Measurements from ENCODE around the gene RNF10. TPM values are rescaled to one million over a fixed set of nuclear protein-coding genes. Genes with fewer than 3 reads are reported as not detected.

RNF10 gene
- total and polyA plus RNA-seq, 2 experiments from 2014 or later: 113 to 149 TPM

GRCh38 chr12:120618954-120619615 lies 84.9 kb downstream of the RNF10 start (continued):
- no peak for TF ChIP-seq REST (IDR thresholded peaks at IDR 0.05; ENCODE audit: unreplicated experiment)
- no peak for TF ChIP-seq NANOG (IDR thresholded peaks at IDR 0.05; ENCODE audit: borderline replicate concordance)
- no peak for TF ChIP-seq POLR2AphosphoS5 (IDR thresholded peaks at IDR 0.05; ENCODE audit: low read depth)
- TF ChIP-seq EZH2phosphoT487 (IDR thresholded peaks at IDR 0.05; ENCODE audit: unreplicated experiment): no peak
- no peak for TF ChIP-seq CREB1 (CRISPR knock-in tag; IDR thresholded peaks at IDR 0.05; ENCODE audit: low read depth)
- TF ChIP-seq ZNF331 (CRISPR knock-in tag; IDR thresholded peaks at IDR 0.05; ENCODE audit: low read depth): no peak
- TF ChIP-seq, protein P1, sequence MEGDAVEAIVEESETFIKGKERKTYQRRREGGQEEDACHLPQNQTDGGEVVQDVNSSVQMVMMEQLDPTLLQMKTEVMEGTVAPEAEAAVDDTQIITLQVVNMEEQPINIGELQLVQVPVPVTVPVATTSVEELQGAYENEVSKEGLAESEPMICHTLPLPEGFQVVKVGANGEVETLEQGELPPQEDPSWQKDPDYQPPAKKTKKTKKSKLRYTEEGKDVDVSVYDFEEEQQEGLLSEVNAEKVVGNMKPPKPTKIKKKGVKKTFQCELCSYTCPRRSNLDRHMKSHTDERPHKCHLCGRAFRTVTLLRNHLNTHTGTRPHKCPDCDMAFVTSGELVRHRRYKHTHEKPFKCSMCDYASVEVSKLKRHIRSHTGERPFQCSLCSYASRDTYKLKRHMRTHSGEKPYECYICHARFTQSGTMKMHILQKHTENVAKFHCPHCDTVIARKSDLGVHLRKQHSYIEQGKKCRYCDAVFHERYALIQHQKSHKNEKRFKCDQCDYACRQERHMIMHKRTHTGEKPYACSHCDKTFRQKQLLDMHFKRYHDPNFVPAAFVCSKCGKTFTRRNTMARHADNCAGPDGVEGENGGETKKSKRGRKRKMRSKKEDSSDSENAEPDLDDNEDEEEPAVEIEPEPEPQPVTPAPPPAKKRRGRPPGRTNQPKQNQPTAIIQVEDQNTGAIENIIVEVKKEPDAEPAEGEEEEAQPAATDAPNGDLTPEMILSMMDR (conservative IDR thresholded peaks at IDR 0.05; ENCODE audit: low read depth in 2 of 2): no peak
- no peak for TF ChIP-seq JUNB (IDR thresholded peaks at IDR 0.05; ENCODE audit: unreplicated experiment)

GRCh38 chr12:120620624-120621023 lies 86.5 kb downstream of the RNF10 start:
- Mint-ChIP-seq H3K9me3 (peaks cover 3% of the 10 kb centered on the region; the same call in 1 of the 3 replicates), H3K4me1 (peaks cover 13% of the 10 kb centered on the region), H3K36me3 (ENCODE audit: low read depth) (no peaks in the 10 kb centered on the region), H3K27ac (no peak overlapping the region), H3K4me3 (no peak overlapping the region), H3K27me3 (ENCODE audit: insufficient read depth, low read depth, poor library complexity) (peaks cover 2% of the 10 kb centered on the region)
- Histone ChIP-seq H3K4me1 (ENCODE audit: insufficient read depth) (peaks cover 4% of the 10 kb centered on the region; the same call in 1 of the 2 replicates), H3F3A (replicated peaks; ENCODE audit: low read depth) (no peaks in the 10 kb centered on the region), H3K9me2 (ENCODE audit: insufficient read depth) (no peaks in the 10 kb centered on the region), H3K27me3 (ENCODE audit: insufficient read depth) (no peaks in the 10 kb centered on the region), H3K36me3 (ENCODE audit: insufficient read depth) (no peaks in the 10 kb centered on the region), H3K4me3 (no peak overlapping the region), H3K4me2 (no peak overlapping the region), H3K79me2 (replicated peaks; ENCODE audit: insufficient read depth) (no peaks in the 10 kb centered on the region), H3K27ac (ENCODE audit: low read depth) (no peak overlapping the region), H2AFZ (no peak overlapping the region), H4K20me1 (replicated peaks; ENCODE audit: insufficient read depth) (no peaks in the 10 kb centered on the region)
- DNase-seq (ENCODE audit: low spot score): no peak
- ATAC-seq: no peak
- TF ChIP-seq ZNF331 (CRISPR knock-in tag; IDR thresholded peaks at IDR 0.05; ENCODE audit: low read depth) (no peak), NANOG (IDR thresholded peaks at IDR 0.05; ENCODE audit: borderline replicate concordance) (no peak), POLR2AphosphoS5 (IDR thresholded peaks at IDR 0.05; ENCODE audit: low read depth) (no peak), JUNB (IDR thresholded peaks at IDR 0.05; ENCODE audit: unreplicated experiment) (no peak), REST (IDR thresholded peaks at IDR 0.05; ENCODE audit: unreplicated experiment) (no peak), ZNF114 (CRISPR knock-in tag; IDR thresholded peaks at IDR 0.05) (no peak)
- TF ChIP-seq, protein P1 (conservative IDR thresholded peaks at IDR 0.05; ENCODE audit: low read depth in 2 of 2): no peak
- TF ChIP-seq, protein P2, sequence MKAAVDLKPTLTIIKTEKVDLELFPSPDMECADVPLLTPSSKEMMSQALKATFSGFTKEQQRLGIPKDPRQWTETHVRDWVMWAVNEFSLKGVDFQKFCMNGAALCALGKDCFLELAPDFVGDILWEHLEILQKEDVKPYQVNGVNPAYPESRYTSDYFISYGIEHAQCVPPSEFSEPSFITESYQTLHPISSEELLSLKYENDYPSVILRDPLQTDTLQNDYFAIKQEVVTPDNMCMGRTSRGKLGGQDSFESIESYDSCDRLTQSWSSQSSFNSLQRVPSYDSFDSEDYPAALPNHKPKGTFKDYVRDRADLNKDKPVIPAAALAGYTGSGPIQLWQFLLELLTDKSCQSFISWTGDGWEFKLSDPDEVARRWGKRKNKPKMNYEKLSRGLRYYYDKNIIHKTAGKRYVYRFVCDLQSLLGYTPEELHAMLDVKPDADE (IDR thresholded peaks at IDR 0.05): no peak
